ENCODE data around the gene CCDC157.

DNA sequence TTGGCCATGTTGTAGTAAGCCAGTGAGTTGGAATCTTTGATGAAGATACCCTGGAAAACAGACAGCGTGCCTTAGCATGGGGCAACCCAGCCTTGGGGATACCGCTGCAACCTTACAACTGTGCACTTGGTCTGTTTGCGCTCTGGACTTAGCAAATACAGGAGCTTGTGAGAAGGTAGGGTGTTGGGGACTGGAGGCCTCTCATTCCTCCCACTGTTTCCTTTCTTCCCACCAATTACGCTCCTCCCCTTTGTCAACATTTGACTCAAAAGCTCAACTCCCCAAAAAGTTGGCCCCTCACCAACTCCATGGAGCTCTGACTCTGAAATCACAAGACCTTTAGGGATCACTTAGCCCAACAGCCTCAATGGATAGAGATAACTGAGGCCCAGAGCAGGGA lies 22.2 kb upstream of the CCDC157 start:
- TF ChIP-seq POLR2A (IDR thresholded peaks at IDR 0.05; ENCODE audit: low read depth, low read length) (no peak), TAF1 (IDR thresholded peaks at IDR 0.05; ENCODE audit: borderline replicate concordance, low read depth, low read length) (no peak), POLR2AphosphoS5 (IDR thresholded peaks at IDR 0.05; ENCODE audit: low read depth, low read length) (no peak)
